SH-SY5Y (cell line): ENCODE results near the gene RAD23A.

Experiments
- GATA2 ChIP-seq: IDR thresholded peaks from 2 replicates; pipeline ENCODE4 v1.6.1; 2011; ENCODE audit warnings: mild to moderate bottlenecking, low read depth, low read length
- GATA3 ChIP-seq: IDR thresholded peaks from 2 replicates; pipeline ENCODE4 v1.6.1; 2011; ENCODE audit warnings: low read depth, mild to moderate bottlenecking, low read length, moderate library complexity

DNA sequence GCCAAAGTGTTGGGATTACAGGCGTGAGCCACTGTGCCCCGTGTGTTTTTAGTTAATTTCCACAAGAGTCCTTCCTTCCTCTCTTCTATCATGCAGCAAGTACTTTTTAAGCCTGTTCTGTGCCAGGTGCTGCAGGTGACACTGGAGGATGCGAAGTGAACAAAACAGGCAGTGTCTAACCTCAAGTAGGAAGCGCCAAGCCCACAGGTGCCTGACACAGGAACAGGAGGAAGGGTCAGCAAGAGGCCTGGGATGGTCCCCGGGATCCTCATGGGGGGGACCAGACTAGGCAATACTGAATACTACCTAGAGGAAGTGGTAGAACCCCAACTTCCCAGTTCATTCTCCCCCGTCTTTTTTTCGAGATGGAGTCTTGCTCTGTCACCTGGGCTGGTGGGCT, 9.1 kb upstream of the RAD23A start:
- no peak for TF ChIP-seq GATA2
- TF ChIP-seq GATA3 = no peak
